GM19025 (cell line): Measurements from ENCODE around the gene PIK3CA.
A peak's percentile ranks its signal among the peaks of the same experiment; 100 is the strongest.

Experiments used
- ATAC-seq: cut with Tn5 transposase; IDR thresholded peaks from one replicate; pipeline ENCODE4 v1.9.1; 2021; ENCODE audit warnings: mild to moderate bottlenecking, low read depth, moderate library complexity; ENCODE audit not compliant: unreplicated experiment

Gene PIK3CA

DNA sequence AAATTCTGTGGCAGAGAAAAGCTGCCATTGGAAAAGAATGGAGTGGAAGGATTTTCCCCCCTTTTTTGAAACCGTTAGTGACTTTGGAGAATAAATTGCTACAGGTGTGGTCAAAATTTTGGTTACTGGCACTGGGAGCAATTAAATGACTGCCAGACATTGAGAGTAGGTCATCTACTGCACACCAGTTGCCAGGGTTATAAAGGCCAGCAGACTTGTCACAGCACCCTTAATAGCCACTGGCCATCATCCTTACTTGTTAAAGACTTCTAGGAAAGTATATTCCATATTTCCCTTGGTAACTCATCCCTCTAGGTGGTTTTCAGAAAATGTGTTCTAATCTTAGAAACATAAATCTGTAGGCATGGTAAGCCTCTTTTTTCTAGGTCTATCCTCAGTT is 8.0 kb downstream of the PIK3CA start:
- no peak for ATAC-seq

DNA sequence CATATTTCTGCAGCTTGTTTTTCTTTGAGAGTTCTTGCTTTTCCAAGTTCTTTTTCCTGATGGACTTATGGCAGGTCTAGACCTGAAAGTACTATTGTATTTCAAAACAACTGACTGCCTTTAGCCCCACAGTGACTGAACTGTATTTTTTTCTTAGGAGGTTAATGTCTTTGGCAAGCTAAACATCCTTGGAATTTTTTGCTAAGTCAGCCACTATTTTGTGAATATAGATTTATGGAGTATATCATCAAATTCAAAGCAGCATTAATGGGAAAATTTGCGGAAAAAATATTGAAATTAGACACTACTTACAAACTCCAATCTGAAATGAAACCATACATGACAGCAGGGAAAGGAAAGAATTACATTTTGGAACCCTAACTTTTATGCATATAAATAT is 8.6 kb downstream of the PIK3CA start:
- ATAC-seq = no peak

DNA sequence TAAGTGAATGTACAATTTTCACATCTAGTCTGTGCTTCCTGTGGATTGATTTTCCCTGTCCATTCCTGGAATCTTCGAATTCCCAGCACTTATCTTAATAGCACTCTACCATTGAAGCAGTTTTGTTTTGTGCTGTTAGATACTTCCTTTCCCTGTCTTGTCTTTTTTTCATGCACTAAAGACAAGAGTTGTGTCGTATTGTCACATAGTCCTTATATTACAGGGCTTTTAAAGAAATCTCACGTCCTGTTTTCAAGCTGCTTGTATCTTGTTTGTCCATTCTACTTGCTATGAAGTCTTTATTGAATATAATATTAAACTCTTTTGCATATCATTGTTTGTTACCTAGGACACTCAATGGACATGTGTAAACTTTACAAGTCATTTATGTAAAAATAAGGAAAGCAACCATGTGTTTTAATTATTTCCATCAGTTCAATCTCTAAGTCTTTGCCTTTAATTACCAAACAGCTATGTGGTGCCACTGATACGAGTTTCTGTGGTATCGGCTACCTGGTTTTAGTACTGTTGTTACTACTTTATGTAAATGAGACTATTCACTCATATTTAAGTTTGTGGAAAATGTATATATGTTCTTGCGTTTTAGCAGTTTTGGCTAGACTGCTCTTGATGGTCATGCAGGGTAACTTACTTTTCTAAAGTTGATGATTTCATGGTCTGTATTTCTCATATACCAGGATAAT is 10.3 kb downstream of the PIK3CA start:
- no peak for ATAC-seq

DNA sequence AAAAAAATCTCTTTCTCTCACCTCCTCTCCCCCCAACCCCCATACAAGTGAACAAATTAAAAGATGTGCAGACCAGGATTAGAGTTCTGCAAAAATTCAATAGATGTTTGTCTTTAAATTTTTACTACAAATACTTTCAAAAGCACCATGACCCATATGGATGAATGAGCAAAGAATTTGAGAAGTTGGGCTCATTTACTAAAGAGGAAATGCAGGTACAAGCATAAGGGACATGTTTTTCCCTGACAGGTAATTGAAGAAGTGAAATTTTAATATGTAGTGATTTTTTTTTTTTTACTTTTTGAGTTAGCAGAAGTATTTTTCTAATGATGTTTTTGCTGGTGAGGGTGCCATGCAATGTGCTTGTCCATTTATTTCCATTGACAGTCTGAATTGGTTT is 15.3 kb downstream of the PIK3CA start:
- ATAC-seq = no peak

DNA sequence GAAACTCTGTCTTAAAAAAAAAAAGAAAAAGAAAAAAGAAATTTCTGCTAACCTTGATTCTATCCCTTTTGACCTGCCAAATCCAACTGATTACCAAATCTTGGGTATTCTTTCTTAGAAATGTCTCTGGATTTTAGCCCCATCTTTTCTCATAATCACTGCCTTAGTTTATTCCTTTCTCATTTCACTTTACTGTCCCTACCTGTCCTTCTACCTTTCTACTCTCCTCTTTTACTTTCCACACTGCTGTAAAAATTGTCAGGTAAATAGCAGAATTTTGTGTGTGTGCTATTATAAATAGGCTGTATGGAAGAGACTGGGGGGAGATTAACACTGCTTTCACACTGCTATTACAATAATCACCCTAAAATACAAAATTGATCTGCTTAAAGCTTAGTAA is 16.7 kb downstream of the PIK3CA start:
- ATAC-seq = no peak

DNA sequence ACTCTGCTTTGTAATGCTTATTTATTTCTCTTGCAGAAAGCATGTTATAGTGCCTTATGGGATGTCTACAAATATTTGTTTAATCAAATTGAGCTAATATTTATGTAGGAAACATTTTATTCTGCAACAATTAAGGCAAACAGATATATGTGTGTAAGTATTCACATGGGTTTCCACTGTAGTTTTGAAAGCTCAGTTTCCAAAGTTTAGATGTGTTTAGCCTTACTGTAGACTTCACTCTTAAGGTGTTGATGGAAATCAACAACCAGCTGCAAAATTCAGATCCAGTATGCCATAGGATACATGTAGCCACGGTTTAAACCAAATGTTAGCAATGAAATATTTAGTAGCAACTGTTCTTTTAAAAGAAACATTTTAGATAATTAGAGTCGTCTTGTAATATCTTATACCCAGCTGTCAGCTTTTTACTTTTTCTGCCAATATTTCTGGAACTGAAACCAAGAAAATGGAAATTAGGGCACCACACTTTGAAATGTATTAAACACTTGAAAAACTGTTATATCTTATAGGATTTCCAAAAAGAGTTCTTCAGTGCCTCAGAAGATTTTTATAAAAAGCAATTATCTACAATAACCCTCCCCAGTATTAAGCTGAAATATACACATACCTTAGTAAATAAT is 18.5 kb downstream of the PIK3CA start:
- ATAC-seq = no peak

DNA sequence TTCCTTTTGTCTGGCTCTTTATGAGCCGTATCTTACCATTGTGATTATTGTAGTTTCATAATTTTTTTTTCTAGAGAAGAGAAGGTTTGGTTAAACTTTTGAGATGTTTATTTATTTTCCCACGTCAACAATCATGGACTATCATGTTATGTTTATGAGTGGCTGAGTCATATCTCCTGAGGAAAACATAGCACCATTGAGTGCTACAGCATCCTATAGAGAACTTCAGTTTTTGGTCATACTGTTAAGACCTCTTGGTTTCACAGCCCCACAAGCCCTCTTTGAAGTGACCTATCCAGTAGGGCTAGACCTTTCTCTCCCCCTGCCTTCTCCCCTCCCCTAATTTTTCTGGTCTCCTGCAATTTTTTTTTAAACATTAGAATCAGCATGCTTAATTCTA is 20.8 kb downstream of the PIK3CA start:
- ATAC-seq = no peak

DNA sequence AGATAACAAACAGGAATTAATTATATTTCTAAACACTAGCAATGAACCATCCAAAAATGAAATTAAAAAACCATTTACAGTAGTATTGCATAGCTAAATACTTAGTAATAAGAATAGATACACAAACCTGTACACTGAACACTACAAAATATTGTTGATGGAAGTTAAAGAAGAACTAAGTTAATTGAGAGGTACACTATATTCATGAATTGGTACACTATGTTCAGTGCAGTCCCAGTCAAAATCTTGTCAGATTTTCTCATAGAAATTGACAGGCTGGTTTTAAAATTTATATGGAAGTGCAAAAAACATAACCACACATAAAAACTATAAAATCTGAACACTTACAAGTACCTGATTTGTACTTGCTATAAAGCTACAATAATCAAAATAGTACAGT is 24.4 kb downstream of the PIK3CA start:
- ATAC-seq = no peak

DNA sequence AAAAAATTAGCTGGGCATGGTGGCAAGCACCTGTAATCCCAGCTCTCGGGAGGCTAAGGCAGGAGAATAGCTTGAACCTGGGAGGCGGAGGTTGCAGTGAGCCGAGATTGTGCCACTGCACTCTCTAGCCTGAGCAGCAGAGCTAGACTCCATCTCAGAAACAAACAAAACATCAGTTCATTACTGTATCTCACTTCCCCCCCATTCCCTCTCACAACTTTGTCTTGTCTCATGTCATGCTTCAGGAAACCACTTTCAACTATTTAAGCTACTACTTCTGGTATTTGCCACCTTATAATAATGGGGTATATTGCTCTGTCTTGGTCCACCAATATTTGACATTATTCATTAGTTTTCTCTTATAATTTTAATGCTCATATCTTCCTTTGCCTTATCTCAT is 26.2 kb downstream of the PIK3CA start:
- ATAC-seq = no peak

DNA sequence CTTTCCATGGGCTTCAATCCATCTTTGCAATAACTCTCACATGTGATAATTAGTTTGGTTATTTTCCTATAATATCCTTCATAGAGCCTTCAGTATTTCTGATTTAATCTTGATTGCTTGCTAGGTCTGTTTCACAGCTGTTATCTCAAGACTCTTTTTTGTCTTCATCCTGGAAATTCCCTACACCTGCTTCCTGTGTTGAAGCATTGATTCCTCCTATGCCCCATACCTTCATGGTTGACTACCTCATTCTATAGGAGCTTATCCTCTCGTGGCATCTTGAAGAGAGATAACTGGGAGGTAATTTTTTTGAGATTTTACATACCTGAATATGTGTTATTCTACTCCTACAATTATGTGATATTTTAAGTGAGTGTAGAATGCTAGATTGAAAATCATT is 26.7 kb downstream of the PIK3CA start:
- ATAC-seq = peak; percentile 51

DNA sequence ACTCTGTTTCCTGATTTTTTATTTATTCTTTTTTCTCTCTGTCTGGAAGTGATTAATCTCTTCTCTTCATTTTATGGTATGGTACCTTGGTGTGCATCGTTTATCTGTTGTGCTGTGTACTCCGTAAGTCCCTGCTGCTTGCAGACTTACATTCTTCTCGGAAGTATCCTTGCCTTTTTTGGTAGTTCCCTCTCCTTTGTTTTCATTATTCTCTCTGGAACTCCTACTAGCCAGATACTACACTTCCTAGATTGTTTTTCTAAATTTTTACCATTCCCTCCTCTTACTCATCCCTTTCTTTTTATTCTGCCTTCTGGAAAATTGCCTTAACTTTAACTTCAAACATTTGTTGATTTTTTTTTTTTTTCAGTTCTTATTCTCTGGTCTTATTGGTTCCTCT is 27.2 kb downstream of the PIK3CA start:
- no peak for ATAC-seq

DNA sequence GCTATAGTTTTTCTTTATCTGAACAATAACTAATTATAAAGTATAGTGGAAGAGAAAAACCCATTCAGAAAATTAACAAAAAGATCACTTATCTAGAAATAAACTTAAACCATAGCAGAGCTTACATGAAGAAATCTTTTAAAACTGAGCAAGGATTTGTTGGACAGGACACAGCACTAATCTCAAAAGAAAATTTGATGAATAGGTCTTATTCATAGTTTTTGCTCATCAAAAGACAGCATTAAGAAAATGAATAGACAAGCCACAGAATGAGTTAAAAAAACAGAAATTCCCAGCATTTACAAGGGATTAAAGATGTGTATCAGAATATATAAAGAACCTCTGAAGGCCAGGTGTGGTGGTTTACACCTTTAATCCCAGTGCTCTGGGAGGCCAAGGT is 29.5 kb downstream of the PIK3CA start:
- ATAC-seq = no peak

DNA sequence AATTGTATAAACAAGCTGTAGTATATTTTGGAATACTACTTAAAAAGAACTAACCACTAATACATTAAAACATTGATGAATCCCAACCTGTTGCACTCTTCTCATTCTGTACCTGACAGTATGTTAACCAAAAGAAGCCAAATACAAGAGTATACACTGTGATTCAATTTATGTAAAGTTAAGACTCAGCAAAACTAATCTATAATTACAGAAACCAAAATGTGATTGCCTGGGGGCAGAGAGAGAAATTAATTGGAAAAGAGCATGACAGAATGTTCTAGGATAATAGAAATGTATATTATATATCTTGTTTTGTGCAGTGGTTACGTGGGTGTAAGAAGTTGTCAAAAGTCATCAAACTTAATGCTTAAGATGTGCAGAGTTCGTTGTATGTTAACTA is 31.1 kb downstream of the PIK3CA start:
- ATAC-seq = no peak

DNA sequence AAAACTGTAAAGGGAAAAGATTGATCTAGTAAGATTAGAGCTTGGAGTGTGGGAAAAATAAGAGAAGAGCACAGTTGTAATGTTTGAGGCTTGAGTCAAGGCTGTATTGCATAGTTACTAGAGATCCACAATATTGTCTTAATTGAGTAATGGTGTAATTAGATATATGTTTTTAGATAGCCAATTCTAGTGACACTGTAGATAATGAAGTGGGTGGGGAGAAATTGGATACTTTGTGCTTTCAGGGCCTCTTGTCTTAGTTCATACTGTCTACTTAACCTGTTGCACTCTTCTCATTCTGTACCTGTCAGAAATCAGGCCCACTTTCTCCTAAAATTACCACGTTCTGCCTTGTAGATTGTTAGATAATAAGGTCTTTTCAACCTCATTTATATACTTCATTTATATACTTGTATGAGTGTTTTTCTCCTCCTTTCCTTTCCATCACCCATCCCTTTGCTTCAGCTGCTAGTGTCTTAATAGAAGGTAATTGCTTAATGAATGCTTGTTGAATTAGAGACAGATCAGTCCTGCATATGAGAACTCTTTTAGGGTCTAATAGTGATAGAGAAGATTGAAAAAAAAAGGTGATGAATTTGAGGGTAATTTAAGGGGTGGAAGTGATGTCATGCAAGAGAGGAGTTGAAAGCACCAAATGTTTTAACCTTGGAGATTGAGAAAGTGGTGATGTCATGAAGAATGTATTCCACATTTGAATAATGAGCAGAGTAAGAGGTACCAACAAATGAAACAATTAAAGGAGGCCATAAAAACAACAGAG is 32.0 kb downstream of the PIK3CA start:
- no peak for ATAC-seq

DNA sequence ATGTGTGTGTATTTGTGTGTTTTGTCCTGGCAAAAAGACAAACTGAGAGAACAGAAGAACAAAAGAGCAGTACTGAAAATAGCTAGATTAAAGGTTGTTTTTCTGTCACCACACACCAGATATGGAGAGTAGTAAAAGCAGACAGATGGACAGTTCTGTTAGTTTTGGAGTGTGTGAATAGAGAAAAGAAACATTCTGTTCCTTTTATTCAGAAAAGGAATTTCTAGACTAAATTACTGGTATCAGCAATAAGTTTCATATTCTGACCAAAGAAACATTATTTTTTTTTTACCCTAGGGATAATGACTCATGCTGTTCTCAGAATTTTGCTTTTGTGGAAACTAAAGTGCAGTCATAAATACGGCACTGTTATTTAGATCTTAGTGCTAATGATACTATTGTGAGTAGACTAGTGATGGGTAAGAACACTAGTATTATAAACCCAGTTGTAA is 32.9 kb downstream of the PIK3CA start:
- no peak for ATAC-seq

DNA sequence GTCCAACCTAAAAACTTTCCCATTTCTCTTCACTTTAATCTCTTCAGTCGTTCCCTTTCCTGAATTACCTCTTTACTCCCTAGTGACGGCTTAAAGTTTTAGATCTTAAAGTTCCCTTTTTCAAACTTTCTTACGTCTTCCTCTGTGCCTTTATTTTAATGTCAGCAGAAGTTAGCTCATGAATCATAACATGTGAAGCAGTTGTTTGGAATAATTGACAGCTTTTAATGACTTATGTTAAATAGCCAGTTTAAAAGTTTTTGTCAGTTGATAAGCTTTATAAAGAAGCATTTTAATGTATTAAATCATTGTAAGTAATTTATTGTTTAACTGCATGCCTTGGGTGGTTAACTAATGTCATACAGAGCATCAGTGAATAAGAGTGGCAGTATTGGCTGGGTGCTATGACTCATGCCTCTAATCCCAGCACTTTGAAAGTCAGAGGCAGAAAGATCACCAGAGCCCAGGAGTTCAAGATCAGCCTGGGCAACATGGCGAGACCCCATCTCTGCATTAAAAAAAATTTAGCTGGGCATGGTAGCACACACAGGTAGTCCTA is 33.9 kb downstream of the PIK3CA start:
- ATAC-seq = no peak

DNA sequence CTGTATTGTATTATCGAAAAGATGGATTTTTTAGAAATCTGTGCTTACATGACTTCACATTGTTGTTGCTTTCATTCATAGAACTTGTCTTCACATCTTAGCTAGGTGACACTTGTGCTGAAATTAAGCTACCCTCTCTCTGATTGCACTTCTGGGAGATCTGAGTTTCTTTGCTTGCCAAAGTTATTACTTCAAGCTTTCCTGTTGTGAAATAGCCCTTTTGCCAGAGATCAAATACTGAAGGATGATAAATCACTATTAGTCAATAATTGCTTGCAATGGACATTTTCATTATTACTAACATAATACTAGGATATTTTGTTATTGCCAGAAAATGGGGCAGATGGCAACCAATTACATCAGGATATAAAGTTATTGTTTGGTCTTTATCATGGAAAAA is 34.7 kb downstream of the PIK3CA start:
- ATAC-seq = no peak

DNA sequence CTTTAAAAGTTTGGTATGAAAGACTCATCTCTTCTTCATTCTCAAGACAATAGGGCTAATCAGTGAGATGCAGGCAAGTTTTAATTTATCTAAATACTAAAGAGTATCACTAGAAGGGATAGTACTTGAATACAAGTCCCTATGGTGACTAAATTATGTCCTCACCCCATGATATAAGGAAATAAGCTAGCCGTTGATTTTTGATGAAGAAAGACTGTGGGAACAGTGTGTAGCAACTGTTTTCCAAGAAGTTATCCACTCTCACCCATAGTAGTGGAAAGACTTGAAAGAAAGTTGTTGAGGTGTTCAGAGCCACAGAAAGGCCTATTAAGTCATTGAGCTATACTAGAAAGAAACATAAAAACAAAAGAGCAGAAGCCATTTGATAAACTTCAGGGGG is 36.7 kb downstream of the PIK3CA start:
- no peak for ATAC-seq

DNA sequence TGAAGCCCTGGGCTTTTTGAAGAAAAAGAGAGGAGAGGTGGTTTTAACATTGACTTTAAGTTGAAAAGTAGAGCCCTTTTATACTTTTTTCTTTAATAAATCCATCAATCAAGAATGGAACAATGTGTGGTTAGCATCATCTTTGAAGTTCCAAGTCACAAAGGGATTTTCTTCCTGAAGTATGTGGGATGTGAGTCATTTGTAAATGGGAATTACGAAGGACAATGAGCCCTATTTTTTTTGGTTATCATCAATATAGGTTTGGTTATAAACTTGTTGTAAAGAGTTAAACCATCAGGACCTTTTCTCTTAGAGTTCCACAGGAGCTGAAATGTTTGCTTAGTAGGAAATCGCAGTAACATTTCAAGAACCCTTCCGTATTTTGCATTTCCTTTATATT is 38.3 kb downstream of the PIK3CA start:
- ATAC-seq = no peak

DNA sequence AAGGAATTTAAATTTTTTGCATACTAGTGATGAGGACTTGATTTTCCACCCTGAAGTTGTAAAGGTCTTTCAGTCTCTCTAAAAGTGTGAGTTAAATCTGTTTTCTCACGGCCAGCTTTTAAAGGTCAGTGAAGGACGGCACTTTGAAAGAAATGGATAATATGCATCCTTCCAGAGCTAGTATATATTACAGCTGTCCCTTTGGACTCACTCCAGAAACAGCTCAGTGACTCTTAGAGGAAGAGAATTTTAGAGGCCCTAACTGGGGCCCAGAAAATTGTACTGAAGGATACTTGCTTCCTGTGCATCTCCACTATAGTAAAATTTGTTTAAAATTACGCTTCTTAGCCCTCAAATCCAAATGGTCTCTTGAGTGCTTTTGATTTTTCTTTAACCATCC is 41.6 kb downstream of the PIK3CA start:
- ATAC-seq = no peak

DNA sequence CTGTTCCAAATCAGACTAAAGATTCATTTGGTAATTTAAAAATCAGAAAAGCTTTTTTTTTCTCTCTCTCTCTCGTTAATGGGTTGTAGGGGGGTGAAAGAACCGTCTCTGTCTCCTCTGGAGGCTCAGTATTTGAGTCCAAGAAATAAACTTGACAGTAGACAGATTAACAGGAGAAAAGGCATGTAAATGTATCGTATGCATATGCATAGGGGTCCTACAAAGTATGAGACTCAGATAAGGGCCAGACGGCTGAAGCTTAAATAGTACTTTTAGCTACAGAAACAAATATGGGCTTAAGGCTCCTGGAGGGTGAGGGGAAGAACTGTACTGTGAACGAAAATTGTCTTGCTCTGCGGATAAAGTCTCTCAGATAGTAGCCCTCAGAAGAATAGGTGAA is 42.4 kb downstream of the PIK3CA start:
- no peak for ATAC-seq
